Central memory CD8-positive, alpha-beta T cell (primary cell): Measurements from ENCODE around the gene APLN.
A peak's percentile ranks its signal among the peaks of the same experiment; 100 is the strongest.

Experiments used
- ATAC-seq: fragments of 150-1000 bp; cut with Tn5 transposase; replicated peaks from 2 replicates; pipeline ENCODE4 v1.10.0; 2022; ENCODE audit warnings: mild to moderate bottlenecking, moderate FRiP score, moderate number of reproducible peaks; ENCODE audit not compliant: poor library complexity, severe bottlenecking; ENCODE audit errors: extremely low read depth
- DNase-seq, 2 donors: peaks; one replicate each; pipeline ENCODE4 v3.0.0; 2021; ENCODE audit warnings: low spot score in 2 of 2
- H3K27ac Mint-ChIP-seq: one replicate; pipeline ENCODE4 v1.8.0; 2022; ENCODE audit warnings: low read depth, mild to moderate bottlenecking, moderate library complexity, mixed read lengths
- H3K27me3 Mint-ChIP-seq: one replicate; pipeline ENCODE4 v1.8.0; 2022; ENCODE audit warnings: mixed read lengths
- H3K36me3 Mint-ChIP-seq: one replicate; pipeline ENCODE4 v1.8.0; 2022; ENCODE audit warnings: mild to moderate bottlenecking, moderate library complexity, mixed read lengths; ENCODE audit not compliant: insufficient read depth
- H3K4me1 Mint-ChIP-seq: one replicate; pipeline ENCODE4 v1.8.0; 2022; ENCODE audit warnings: mixed read lengths
- H3K4me3 Mint-ChIP-seq: one replicate; pipeline ENCODE4 v1.8.0; 2022; ENCODE audit warnings: mild to moderate bottlenecking, moderate library complexity, mixed read lengths
- H3K9me3 Mint-ChIP-seq: one replicate; pipeline ENCODE4 v1.8.0; 2022; ENCODE audit warnings: mixed read lengths

The APLN gene, protein sequence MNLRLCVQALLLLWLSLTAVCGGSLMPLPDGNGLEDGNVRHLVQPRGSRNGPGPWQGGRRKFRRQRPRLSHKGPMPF

GRCh38 chrX:129654652-129655546 is at the start of gene APLN:
TSS of gene APLN (minus strand) at chrX:129654956. CDS start at chrX:129654630, 326 bp downstream.
- H3K4me1 Mint-ChIP-seq: no peaks in the 10 kb centered on the region

GRCh38 chrX:129704491-129704890 is 49.7 kb upstream of the APLN start:
- H3K4me3 Mint-ChIP-seq: no peak overlapping the region
- ATAC-seq: no peak
- no peaks in the 10 kb centered on the region for H3K4me1 Mint-ChIP-seq
- no peak overlapping the region for H3K27ac Mint-ChIP-seq
- no peak for DNase-seq
- no peaks in the 10 kb centered on the region for H3K9me3 Mint-ChIP-seq
- no peaks in the 10 kb centered on the region for H3K36me3 Mint-ChIP-seq
- no peaks in the 10 kb centered on the region for H3K27me3 Mint-ChIP-seq

More at GRCh38 chrX:129654652-129655546, at the start of gene APLN:
- Mint-ChIP-seq H3K9me3 (no peaks in the 10 kb centered on the region), H3K36me3 (no peaks in the 10 kb centered on the region), H3K27ac (no peak within 1 kb of the TSS), H3K4me3 (peak within 1 kb of the TSS; percentile 71), H3K27me3 (peaks cover 20% of the 10 kb centered on the region)
- DNase-seq: no peak
- peak; percentile 47 for ATAC-seq

DNA sequence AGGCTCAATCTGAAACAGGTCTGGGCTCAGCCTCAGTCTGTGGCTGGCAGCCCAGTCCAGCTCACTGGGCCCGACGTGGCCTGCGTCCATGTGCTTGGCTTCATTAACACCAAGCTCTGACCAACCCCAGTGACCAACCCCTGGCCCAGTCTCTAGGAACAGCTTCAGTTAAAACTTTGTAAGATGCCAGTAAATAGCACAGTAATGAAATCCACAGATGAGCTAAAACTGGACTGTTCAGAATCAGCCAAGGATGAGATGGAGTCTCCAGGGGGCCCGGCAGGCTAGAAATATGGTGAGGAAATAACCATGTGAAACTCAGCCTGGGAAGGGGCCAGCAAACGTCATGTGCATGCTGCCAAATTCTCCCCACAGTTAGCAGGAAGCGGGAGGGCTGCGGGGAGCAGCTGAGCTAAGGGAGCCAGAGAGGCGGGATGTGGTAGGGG is 46.9 kb upstream of the APLN start:
- H3K36me3 Mint-ChIP-seq: no peaks in the 10 kb centered on the region
- no peak for DNase-seq

GRCh38 chrX:129700536-129700935 is 45.8 kb upstream of the APLN start:
- no peak for DNase-seq
- no peak for ATAC-seq

More for the DNA sequence above, 46.9 kb upstream of the APLN start:
- H3K27me3 Mint-ChIP-seq: no peaks in the 10 kb centered on the region
- no peak for ATAC-seq
- no peaks in the 10 kb centered on the region for H3K4me1 Mint-ChIP-seq
- no peak overlapping the region for H3K27ac Mint-ChIP-seq
- no peak overlapping the region for H3K4me3 Mint-ChIP-seq
- H3K9me3 Mint-ChIP-seq: no peaks in the 10 kb centered on the region

DNA sequence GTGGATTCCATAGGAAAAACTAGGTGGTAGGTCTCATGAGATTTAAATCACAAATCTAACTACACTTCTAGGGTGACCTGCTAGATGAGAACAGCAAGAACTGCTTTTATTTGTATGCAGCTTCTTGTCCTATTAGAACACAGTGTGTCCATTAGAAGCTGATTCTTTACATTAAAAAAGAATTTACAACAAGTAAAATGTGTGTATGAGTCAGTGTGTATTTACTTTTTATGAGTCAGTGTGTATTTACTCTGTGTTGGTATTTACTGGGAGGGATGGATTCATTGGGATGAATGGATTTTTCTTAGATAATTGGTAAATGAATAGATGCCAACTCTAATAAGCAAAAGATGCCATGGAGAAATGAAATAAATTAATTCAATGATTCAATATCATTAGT is 43.4 kb upstream of the APLN start:
- ATAC-seq (no peak), DNase-seq (no peak)
- Mint-ChIP-seq H3K4me3 (no peak overlapping the region), H3K36me3 (no peaks in the 10 kb centered on the region), H3K27ac (no peak overlapping the region), H3K4me1 (no peaks in the 10 kb centered on the region), H3K9me3 (no peaks in the 10 kb centered on the region), H3K27me3 (no peaks in the 10 kb centered on the region)

More at GRCh38 chrX:129700536-129700935, 45.8 kb upstream of the APLN start:
- Mint-ChIP-seq H3K9me3 (no peaks in the 10 kb centered on the region), H3K27ac (no peak overlapping the region), H3K4me1 (no peaks in the 10 kb centered on the region), H3K27me3 (no peaks in the 10 kb centered on the region), H3K4me3 (no peak overlapping the region), H3K36me3 (no peaks in the 10 kb centered on the region)

GRCh38 chrX:129697204-129697829 is 42.6 kb upstream of the APLN start:
- H3K27me3 Mint-ChIP-seq: no peaks in the 10 kb centered on the region
- no peak overlapping the region for H3K27ac Mint-ChIP-seq
- no peak overlapping the region for H3K4me3 Mint-ChIP-seq
- no peak for ATAC-seq
- no peaks in the 10 kb centered on the region for H3K9me3 Mint-ChIP-seq
- H3K36me3 Mint-ChIP-seq: no peaks in the 10 kb centered on the region
- no peak for DNase-seq
- no peaks in the 10 kb centered on the region for H3K4me1 Mint-ChIP-seq

GRCh38 chrX:129696463-129697155 is 41.9 kb upstream of the APLN start:
- ATAC-seq (no peak), DNase-seq (no peak)
- H3K9me3 Mint-ChIP-seq: no peaks in the 10 kb centered on the region
- no peak overlapping the region for H3K4me3 Mint-ChIP-seq
- H3K36me3 Mint-ChIP-seq: no peaks in the 10 kb centered on the region
- H3K27me3 Mint-ChIP-seq: no peaks in the 10 kb centered on the region
- H3K4me1 Mint-ChIP-seq: no peaks in the 10 kb centered on the region
- no peak overlapping the region for H3K27ac Mint-ChIP-seq

DNA sequence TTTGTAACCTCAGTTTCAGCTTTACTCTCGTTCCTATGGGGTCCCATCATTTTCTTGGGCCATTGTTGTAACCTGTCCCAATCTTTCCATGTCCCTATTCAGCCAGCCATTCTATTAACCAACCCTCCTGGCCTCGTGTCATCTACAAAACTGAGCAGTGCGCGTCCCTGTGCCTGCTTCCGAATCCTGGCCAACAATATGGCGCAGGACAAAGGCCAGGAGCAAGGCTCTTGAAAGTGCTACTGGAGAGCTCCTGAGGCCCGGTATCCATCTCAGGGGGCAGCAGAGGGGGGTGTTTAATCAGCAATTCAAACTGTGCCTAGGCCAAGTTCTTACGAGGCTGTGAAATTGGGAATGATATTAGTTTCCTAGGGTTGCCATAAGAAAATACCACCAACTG is 41.2 kb upstream of the APLN start:
- no peak for DNase-seq
- Mint-ChIP-seq H3K4me1 (no peaks in the 10 kb centered on the region), H3K4me3 (no peak overlapping the region), H3K27me3 (no peaks in the 10 kb centered on the region), H3K36me3 (no peaks in the 10 kb centered on the region), H3K9me3 (no peaks in the 10 kb centered on the region), H3K27ac (no peak overlapping the region)
- ATAC-seq: no peak

GRCh38 chrX:129695535-129695934 is 40.8 kb upstream of the APLN start:
- Mint-ChIP-seq H3K27ac (no peak overlapping the region), H3K36me3 (no peaks in the 10 kb centered on the region), H3K9me3 (no peaks in the 10 kb centered on the region), H3K4me3 (no peak overlapping the region), H3K4me1 (no peaks in the 10 kb centered on the region), H3K27me3 (no peaks in the 10 kb centered on the region)
- ATAC-seq (no peak), DNase-seq (no peak)

DNA sequence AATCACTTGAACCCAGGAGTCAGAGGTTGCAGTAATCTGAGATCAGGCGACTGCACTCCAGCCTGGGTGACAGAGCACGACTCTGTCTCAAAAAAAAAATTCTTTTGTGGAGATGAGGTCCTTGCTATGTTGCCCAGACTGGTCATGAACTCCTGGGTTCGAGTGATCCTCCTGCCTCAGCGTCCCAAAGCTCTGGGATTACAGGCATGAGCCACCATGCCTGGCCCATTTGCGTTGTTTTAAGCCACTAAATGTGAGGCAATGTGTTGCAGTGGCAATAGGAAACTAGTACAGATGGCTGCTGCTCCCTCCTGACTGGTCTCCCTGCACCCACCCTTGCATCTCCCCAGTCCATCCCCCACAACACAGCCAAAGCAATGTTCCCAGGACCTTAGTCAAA is 40.0 kb upstream of the APLN start:
- no peak overlapping the region for H3K27ac Mint-ChIP-seq
- H3K4me3 Mint-ChIP-seq: no peak overlapping the region
- DNase-seq (no peak), ATAC-seq (no peak)
- H3K4me1 Mint-ChIP-seq: no peaks in the 10 kb centered on the region
- no peaks in the 10 kb centered on the region for H3K9me3 Mint-ChIP-seq
- no peaks in the 10 kb centered on the region for H3K27me3 Mint-ChIP-seq
- H3K36me3 Mint-ChIP-seq: no peaks in the 10 kb centered on the region

DNA sequence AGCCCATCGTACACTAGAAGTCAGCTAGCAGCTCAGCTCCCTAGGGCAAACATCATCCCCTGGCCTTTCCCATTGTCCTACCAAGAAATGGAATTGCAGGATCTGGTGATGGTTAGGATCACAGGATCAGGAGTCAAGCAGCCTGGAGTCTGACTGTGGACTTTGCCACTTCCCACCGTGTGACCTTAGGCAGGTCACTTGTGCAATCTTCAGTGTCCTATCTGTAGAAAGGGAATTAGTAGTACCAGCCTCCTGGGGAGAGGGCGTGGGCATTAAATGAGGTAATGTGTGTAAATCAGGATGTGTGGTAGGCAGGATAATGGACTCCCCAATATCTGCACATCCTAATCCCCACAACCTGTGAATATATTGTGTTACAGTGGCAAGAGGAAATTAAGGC is 38.6 kb upstream of the APLN start:
- no peak overlapping the region for H3K4me3 Mint-ChIP-seq
- ATAC-seq (no peak), DNase-seq (no peak)
- no peak overlapping the region for H3K27ac Mint-ChIP-seq
- H3K27me3 Mint-ChIP-seq: no peaks in the 10 kb centered on the region
- no peaks in the 10 kb centered on the region for H3K9me3 Mint-ChIP-seq
- no peaks in the 10 kb centered on the region for H3K36me3 Mint-ChIP-seq
- H3K4me1 Mint-ChIP-seq: no peaks in the 10 kb centered on the region

GRCh38 chrX:129690435-129690834 is 35.7 kb upstream of the APLN start:
- Mint-ChIP-seq H3K4me3 (no peak overlapping the region), H3K27me3 (no peaks in the 10 kb centered on the region), H3K9me3 (no peaks in the 10 kb centered on the region), H3K36me3 (no peaks in the 10 kb centered on the region), H3K4me1 (no peaks in the 10 kb centered on the region), H3K27ac (no peak overlapping the region)
- ATAC-seq (no peak), DNase-seq (no peak)
